Suprapubic skin (tissue), 4 donors: ENCODE measurements around the gene NFIC. TPM values are rescaled to one million over a fixed set of nuclear protein-coding genes. Genes with fewer than 3 reads are reported as not detected.

Experiments used
- DNase-seq, 2 donors: peaks; one replicate each; pipeline ENCODE4 v3.0.0-alpha.2; 2019; ENCODE audit warnings: low spot score in 2 of 2
- H3K27ac ChIP-seq: fragments of 200-600 bp; sonication (generic); one replicate; pipeline ENCODE4 v1.5.1; 2019
- H3K27me3 ChIP-seq: fragments of 200-600 bp; sonication (generic); one replicate; pipeline ENCODE4 v1.5.1; 2019
- H3K36me3 ChIP-seq: fragments of 200-600 bp; sonication (generic); one replicate; pipeline ENCODE4 v1.5.1; 2019
- H3K4me1 ChIP-seq: fragments of 200-600 bp; sonication (generic); one replicate; pipeline ENCODE4 v1.5.1; 2019
- H3K4me3 ChIP-seq: fragments of 200-600 bp; sonication (generic); one replicate; pipeline ENCODE4 v1.5.1; 2019; ENCODE audit warnings: mild to moderate bottlenecking
- H3K9me3 ChIP-seq: fragments of 200-600 bp; sonication (generic); one replicate; pipeline ENCODE4 v1.5.1; 2019
- EP300 ChIP-seq: sonication (generic); formaldehyde crosslinking; IDR thresholded peaks from one replicate; pipeline ENCODE4 v1.6.1; 2017; ENCODE audit warnings: antibody characterized with exemption
- POLR2A ChIP-seq, 2 donors: fragments of 450-650 bp; IDR thresholded peaks; one replicate each; pipeline ENCODE4 v1.6.1; 2017; ENCODE audit warnings: antibody characterized with exemption in 2 of 2, mild to moderate bottlenecking in 2 of 2, moderate library complexity in 2 of 2
- POLR2AphosphoS5 ChIP-seq, 3 donors: sonication (generic); formaldehyde crosslinking; IDR thresholded peaks; one replicate each; pipeline ENCODE4 v1.6.1; 2017; ENCODE audit warnings: antibody characterized with exemption in 3 of 3
- WGBS: methylation state at CpG from one replicate; pipeline ENCODE4 v1.1.5; 2018; 5-methylcytosine and 5-hydroxymethylcytosine counted together
- total RNA-seq, 4 donors: library from RNA; depleted of rRNA; stranded (reverse); fragments of >200 nt; gene quantifications; one replicate each; pipeline ENCODE4 v1.1.0, GENCODE V29; 2016
- TF ChIP-seq, protein P1 (sequence below), 2 donors: fragments of 200-600 bp in 1 of 2; fragments of 450-650 bp in 1 of 2; sonication (generic) in 1 of 2; IDR thresholded peaks; one replicate each; pipeline ENCODE4 v1.5.1; 2016 to 2019; ENCODE audit warnings: antibody characterized with exemption in 2 of 2, mild to moderate bottlenecking in 1 of 2, moderate library complexity in 1 of 2

NFIC gene
- total RNA-seq, 4 donors from 2014 or later: 135 to 234 (median 194) TPM

DNA sequence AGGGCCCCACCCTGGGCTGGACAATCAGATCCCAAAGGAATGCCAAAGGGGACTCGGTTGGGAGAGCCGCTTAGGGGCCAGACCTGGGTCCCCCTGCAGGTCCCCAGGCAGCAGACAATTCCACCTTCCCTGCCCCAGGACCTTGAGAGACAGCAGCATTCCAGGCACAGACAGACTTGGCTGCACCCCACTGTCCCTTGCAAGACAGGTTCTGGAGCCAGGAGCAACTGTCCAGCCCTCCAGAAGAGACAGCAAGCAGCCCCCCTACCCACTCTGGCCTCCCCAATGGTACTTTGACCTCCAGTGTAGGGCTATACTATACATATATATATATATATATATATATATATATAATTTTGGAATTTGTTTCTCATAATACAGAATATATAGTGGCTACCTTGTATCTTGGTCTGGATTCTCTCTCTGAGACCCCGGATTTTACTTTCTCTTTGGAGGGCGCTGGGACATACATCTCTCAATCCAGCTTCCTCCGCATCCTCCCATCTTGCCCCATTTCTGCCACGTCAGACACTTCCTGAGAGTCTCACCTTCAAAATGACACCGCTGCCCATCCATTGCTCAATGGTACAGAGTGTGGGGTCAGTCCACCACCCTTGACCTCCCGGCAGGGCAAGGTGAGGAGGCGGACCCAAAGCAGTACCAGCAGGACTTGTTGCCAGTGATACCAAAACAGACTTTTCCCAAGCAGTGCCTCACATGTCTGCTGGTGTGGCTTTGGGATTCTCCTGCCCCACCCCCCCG, 101.2 kb downstream of the NFIC start:
- Histone ChIP-seq H3K27ac (no peak overlapping the region), H3K36me3 (peaks cover 20% of the 10 kb centered on the region), H3K9me3 (no peaks in the 10 kb centered on the region), H3K4me3 (no peak overlapping the region), H3K27me3 (no peaks in the 10 kb centered on the region), H3K4me1 (peaks cover 34% of the 10 kb centered on the region)
- TF ChIP-seq POLR2AphosphoS5 (IDR thresholded peaks at IDR 0.05): no peak
- TF ChIP-seq, protein P1, sequence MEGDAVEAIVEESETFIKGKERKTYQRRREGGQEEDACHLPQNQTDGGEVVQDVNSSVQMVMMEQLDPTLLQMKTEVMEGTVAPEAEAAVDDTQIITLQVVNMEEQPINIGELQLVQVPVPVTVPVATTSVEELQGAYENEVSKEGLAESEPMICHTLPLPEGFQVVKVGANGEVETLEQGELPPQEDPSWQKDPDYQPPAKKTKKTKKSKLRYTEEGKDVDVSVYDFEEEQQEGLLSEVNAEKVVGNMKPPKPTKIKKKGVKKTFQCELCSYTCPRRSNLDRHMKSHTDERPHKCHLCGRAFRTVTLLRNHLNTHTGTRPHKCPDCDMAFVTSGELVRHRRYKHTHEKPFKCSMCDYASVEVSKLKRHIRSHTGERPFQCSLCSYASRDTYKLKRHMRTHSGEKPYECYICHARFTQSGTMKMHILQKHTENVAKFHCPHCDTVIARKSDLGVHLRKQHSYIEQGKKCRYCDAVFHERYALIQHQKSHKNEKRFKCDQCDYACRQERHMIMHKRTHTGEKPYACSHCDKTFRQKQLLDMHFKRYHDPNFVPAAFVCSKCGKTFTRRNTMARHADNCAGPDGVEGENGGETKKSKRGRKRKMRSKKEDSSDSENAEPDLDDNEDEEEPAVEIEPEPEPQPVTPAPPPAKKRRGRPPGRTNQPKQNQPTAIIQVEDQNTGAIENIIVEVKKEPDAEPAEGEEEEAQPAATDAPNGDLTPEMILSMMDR (IDR thresholded peaks at IDR 0.05): no peak
- no peak for TF ChIP-seq POLR2A (IDR thresholded peaks at IDR 0.05)
- TF ChIP-seq EP300: no peak
- no peak for DNase-seq
- WGBS: 94% methylated on average over 7 of the region's 10 CpGs

DNA sequence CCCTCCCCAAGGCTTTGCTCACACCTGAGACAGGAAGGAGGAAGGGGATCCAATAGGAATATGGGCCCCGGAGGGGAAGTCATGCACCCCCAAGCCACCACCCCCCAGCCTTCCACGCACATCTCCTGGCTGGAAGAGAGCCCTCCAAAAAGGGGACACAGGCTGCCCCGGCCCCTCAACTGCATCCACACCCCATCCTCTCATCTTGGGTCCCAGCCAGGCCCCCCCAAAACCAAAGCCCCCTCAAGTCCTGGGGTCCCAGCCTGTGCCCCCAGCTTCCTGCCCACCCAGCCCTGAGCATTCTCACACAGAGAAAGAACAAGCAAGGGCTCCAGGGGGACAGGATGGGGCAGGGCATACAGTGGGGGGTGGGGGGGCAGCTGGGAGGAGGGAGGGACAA, 101.8 kb downstream of the NFIC start:
- Histone ChIP-seq H3K9me3 (no peaks in the 10 kb centered on the region), H3K27ac (no peak overlapping the region), H3K4me1 (peaks cover 35% of the 10 kb centered on the region), H3K27me3 (no peaks in the 10 kb centered on the region), H3K36me3 (peaks cover 14% of the 10 kb centered on the region), H3K4me3 (no peak overlapping the region)
- no peak for TF ChIP-seq POLR2AphosphoS5 (IDR thresholded peaks at IDR 0.05)
- TF ChIP-seq, protein P1 (IDR thresholded peaks at IDR 0.05): no peak
- TF ChIP-seq POLR2A (IDR thresholded peaks at IDR 0.05): no peak
- TF ChIP-seq EP300: no peak
- WGBS: 43% methylated on average over 1 of the region's 3 CpGs
- DNase-seq: no peak

DNA sequence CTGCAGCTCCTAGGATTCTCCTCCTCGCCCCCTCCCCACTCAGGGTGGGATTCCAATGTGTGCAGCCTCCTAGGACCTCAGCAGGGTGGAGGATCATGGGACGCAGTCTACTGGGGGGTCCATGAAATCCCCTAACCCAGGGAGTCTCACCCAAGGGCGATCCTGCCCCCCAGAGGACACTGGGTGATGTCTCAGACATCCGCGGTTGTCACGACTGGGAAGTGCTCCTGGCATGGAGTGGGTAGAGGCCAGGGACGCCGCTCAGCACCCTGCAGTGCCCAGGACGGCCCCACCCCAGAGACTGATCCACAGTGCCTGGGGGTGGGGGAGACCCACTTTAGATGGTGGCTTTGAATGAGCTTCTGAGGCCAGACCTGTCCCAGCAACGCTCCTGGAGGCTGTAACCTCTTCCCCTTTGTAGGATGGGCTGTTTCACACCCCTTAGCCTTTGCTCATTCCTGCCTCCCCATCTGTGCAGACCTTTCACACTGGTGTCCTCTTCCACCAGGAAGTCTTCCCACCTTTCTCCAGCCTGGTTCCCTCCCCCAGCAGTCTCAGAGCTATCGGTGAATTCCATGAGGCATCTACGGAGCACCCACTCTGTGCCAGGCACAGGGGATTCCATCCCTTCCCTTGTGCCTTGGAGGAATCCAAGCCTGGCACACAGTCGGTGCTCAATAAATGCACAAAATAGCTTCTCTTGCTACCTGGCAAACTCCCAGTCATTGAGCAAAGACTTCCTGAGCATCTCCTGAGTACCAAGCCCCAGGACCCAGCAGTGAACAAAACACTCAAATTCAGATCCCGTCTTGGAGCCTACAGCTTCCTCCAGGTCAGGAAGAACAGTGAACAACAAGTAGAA, 103.5 kb downstream of the NFIC start:
- H3K4me3 ChIP-seq: no peak overlapping the region
- no peaks in the 10 kb centered on the region for H3K9me3 ChIP-seq
- DNase-seq: no peak
- H3K36me3 ChIP-seq: no peaks in the 10 kb centered on the region
- TF ChIP-seq POLR2A (IDR thresholded peaks at IDR 0.05) (no peak), POLR2AphosphoS5 (IDR thresholded peaks at IDR 0.05) (no peak), EP300 (no peak)
- TF ChIP-seq, protein P1 (IDR thresholded peaks at IDR 0.05): no peak
- WGBS: 44% methylated on average over 14 of the region's 14 CpGs
- H3K27me3 ChIP-seq: peaks cover 4% of the 10 kb centered on the region
- H3K27ac ChIP-seq: no peak overlapping the region
- peaks cover 28% of the 10 kb centered on the region for H3K4me1 ChIP-seq

DNA sequence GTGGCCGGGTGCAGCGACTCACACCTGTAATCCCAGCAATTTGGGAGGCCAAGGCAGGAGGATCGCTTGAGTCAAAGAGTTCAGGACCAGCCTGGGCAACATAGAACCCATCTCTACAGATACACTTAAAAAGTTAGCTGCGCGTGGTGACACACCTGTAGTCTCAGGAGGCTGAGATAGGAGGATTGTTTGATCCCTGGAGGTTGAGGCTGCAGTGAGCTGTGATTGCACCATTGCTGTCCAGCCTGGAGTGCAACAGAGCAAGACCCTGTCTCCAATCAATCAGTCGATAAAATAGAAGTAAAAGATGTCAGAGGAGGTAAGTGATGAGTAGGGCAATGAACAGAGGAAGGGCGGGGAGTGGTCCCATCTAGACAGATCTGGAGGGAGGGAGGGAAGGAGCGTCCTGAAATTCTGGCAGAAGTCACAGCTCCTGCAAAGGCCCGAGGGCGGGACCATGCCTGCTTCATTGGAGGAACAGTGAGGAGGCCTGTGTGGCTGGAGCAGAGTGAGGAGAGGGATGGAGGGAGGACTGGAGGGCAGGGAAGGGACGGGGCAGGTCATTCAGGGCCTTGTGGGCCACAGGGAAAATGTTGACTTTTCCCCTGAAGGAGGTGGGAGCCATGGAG, 104.2 kb downstream of the NFIC start:
- TF ChIP-seq POLR2AphosphoS5 (IDR thresholded peaks at IDR 0.05) (no peak), POLR2A (IDR thresholded peaks at IDR 0.05) (no peak), EP300 (no peak)
- TF ChIP-seq, protein P1 (IDR thresholded peaks at IDR 0.05): no peak
- H3K36me3 ChIP-seq: no peaks in the 10 kb centered on the region
- H3K27ac ChIP-seq: no peak overlapping the region
- DNase-seq: no peak
- no peaks in the 10 kb centered on the region for H3K9me3 ChIP-seq
- WGBS: 50% methylated on average over 11 of the region's 11 CpGs
- H3K27me3 ChIP-seq: peaks cover 4% of the 10 kb centered on the region
- no peak overlapping the region for H3K4me3 ChIP-seq
- H3K4me1 ChIP-seq: peaks cover 25% of the 10 kb centered on the region
